Activated CD4-positive, alpha-beta T cell treated with anti-CD3 and anti-CD28 coated beads for 36 hours (primary cell): ENCODE data around the gene PLEKHG4B. TPM values are rescaled to one million over a fixed set of nuclear protein-coding genes. Genes with fewer than 3 reads are reported as not detected.

Experiments
- ATAC-seq: fragments of 200-7000 bp; cut with Tn5 transposase; one replicate; pipeline ENCODE4 v1.10.0; 2021; ENCODE audit warnings: mild to moderate bottlenecking, moderate library complexity
- CTCF ChIA-PET: fragments of 350-600 bp; sonication (Branson Sonifier 250); formaldehyde crosslinking; loops from one replicate; lab custom pipeline; 2021; ENCODE audit warnings: antibody characterized with exemption; lab: Charles Lee
- POLR2A ChIA-PET: fragments of 350-600 bp; sonication (Branson Sonifier 250); formaldehyde crosslinking; loops from one replicate; lab custom pipeline; 2021; ENCODE audit warnings: antibody characterized with exemption, inconsistent platforms; lab: Charles Lee
- DNase-seq: peaks from one replicate; pipeline ENCODE4 v3.0.0-alpha.2; 2020
- H3K27ac Mint-ChIP-seq: one replicate; pipeline ENCODE4 v1.8.0; 2021; ENCODE audit warnings: mixed read lengths
- H3K27me3 Mint-ChIP-seq: one replicate; pipeline ENCODE4 v1.8.0; 2021; ENCODE audit warnings: mixed read lengths
- H3K36me3 Mint-ChIP-seq: one replicate; pipeline ENCODE4 v1.8.0; 2021; ENCODE audit warnings: low read depth, mixed read lengths
- H3K4me1 Mint-ChIP-seq: one replicate; pipeline ENCODE4 v1.8.0; 2021; ENCODE audit warnings: mixed read lengths
- H3K4me3 Mint-ChIP-seq: one replicate; pipeline ENCODE4 v1.8.0; 2021; ENCODE audit warnings: mild to moderate bottlenecking, moderate library complexity, mixed read lengths
- H3K9me3 Mint-ChIP-seq: one replicate; pipeline ENCODE4 v1.8.0; 2021; ENCODE audit warnings: low read depth, mixed read lengths
- intact Hi-C, 2 experiments: fragments of 100-400 bp; cut with DNase I in 1 of 2; cut with micrococcal nuclease in 1 of 2; formaldehyde crosslinking; loops; one replicate each; pipeline versions ENCODE4 v1.14.2 to v1.15.1; 2022 to 2024; cut with DNase I, micrococcal nuclease
- total RNA-seq, 2 experiments: library from RNA; stranded (reverse); gene quantifications; one replicate each; pipeline ENCODE4 v1.2.3, GENCODE V29; 2021

PLEKHG4B gene
- total RNA-seq, 2 experiments from 2014 or later = 0.23 to 0.25 TPM

DNA sequence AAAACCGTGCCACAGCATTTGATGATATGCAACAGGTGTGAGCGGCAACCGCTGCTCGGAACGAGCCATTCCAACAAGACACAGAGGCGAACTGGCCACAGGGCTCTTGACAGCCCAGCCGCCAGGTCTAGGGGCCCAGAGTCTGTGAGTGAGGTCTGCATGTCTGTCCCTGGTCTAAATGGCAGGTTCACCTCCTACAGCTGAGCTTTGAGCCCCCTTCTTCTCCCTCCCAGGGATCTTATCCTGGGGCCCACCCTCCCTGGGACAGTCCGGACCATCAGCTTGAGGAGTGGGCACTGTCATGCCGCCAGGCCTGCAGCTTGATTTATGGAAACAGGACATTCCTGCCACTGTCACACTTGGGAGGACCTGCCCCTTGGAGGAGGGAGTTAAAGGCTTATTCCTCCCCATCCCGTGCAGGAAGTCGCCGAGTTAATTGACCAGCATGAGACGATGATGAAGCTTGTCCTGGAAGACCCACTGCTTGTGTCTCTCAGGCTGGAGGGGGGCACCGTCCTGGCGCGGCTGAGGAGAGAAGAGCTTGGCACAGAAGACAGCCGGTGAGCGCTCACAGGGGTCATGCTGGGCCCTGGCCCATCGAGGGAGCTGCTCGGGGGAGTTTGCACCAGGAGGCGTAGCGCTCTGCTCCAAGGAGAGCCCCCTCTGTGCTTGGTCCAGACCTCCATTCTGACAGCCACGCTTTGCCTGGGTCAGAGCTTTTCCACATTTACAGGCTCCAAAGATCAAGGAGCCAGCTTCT is 63.9 kb downstream of the PLEKHG4B start:
- no peak overlapping the region for H3K4me3 Mint-ChIP-seq
- DNase-seq (no peak), ATAC-seq (no peak)
- intact Hi-C loops = no loop called here
- peaks cover 3% of the 10 kb centered on the region for H3K27me3 Mint-ChIP-seq
- no peak overlapping the region for H3K27ac Mint-ChIP-seq
- no peaks in the 10 kb centered on the region for H3K9me3 Mint-ChIP-seq
- CTCF ChIA-PET = no interaction called here
- POLR2A ChIA-PET = no interaction called here
- H3K36me3 Mint-ChIP-seq = no peaks in the 10 kb centered on the region
- H3K4me1 Mint-ChIP-seq = no peaks in the 10 kb centered on the region

DNA sequence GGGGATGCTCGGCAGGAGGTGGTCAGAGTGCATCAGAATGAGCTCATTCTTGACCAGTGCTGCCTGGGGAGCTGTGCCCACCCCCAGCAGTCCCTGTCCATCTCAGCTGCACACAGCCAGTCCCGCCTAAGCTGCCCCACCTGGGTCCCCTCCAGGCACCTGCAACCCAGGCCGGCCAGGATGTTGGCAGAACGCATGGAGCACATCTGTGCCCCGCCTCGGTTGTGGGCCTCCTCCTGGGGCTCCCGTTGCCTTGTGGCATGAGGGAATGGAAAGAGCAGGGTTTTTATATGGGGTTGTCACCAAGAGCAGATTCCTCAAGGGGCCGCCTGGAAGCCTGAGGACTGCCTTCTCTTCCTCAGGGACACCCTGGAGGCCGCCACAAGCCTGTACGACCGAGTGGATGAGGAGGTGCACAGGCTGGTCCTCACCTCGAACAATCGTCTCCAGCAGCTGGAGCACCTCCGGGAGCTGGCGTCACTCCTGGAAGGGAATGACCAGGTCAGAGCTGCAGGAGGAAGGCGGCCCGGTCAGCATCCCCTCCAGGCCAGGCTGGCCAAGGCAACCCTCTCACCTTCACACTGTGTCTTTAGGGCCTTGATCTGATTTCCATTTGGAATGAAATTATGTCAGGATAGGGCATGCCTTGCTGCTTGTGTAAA is 64.6 kb downstream of the PLEKHG4B start:
- ChIA-PET POLR2A (no interaction called here), CTCF (no interaction called here)
- intact Hi-C loops = no loop called here
- no peak overlapping the region for H3K27ac Mint-ChIP-seq
- peaks cover 4% of the 10 kb centered on the region for H3K27me3 Mint-ChIP-seq
- DNase-seq = no peak
- no peak overlapping the region for H3K4me3 Mint-ChIP-seq
- no peaks in the 10 kb centered on the region for H3K9me3 Mint-ChIP-seq
- no peaks in the 10 kb centered on the region for H3K4me1 Mint-ChIP-seq
- ATAC-seq = no peak
- H3K36me3 Mint-ChIP-seq = no peaks in the 10 kb centered on the region

DNA sequence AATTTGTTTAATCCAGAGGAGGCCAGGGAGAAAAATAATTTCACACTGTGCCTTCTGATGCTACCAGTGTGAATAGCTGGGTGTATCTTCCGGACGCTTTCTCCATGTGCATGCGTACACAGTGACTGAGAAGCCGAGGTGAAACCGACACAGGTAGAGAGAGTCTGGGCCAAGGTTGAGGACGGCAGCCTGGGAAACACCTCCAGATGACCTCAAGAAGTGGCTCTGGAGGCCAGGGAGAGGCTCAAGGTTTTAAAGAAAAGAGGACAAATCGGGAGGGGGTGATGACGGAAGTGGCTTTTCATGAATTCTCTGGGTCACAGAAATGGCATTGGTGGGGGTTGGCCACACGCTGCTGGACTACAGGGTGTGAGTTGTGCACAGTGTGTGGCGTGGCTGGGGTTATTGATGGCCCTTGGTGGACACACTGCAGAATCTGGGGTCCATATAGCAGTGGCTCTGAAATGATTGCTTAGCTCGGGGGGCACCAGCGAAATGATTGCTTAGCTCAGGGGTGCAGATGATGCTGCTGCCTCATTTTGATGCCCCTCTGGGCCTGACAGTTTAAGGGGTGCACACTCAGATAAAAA is 65.3 kb downstream of the PLEKHG4B start:
- Mint-ChIP-seq H3K4me1 (no peaks in the 10 kb centered on the region), H3K9me3 (no peaks in the 10 kb centered on the region), H3K27ac (no peak overlapping the region), H3K36me3 (no peaks in the 10 kb centered on the region), H3K4me3 (no peak overlapping the region), H3K27me3 (peaks cover 4% of the 10 kb centered on the region)
- no peak for DNase-seq
- no peak for ATAC-seq
- ChIA-PET POLR2A (no interaction called here), CTCF (no interaction called here)
- intact Hi-C loops = no loop called here

DNA sequence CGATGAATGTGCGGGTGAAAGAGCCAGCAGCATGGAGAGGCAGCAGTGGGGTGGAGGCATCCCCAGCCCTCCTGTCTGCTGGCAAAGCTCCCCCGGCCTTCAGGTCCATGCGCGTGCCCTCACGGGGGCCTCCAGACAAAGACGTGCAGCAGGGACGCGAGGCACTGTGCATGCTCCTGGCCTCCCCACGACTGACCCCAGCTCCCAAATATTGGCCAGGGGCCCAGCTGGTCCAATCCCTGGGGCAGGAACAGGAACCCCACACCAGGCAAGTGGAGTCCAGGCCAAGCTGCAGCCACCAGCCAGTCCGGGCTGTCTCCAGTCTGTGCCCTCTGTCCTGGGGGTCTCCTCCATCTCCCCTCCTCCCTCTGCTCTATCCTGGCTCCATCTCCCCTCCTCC is 65.8 kb downstream of the PLEKHG4B start:
- DNase-seq = no peak
- ChIA-PET POLR2A (no interaction called here), CTCF (no interaction called here)
- H3K27ac Mint-ChIP-seq = no peak overlapping the region
- peaks cover 4% of the 10 kb centered on the region for H3K27me3 Mint-ChIP-seq
- no peak overlapping the region for H3K4me3 Mint-ChIP-seq
- intact Hi-C loops = no loop called here
- no peak for ATAC-seq
- no peaks in the 10 kb centered on the region for H3K9me3 Mint-ChIP-seq
- no peaks in the 10 kb centered on the region for H3K36me3 Mint-ChIP-seq
- no peaks in the 10 kb centered on the region for H3K4me1 Mint-ChIP-seq

DNA sequence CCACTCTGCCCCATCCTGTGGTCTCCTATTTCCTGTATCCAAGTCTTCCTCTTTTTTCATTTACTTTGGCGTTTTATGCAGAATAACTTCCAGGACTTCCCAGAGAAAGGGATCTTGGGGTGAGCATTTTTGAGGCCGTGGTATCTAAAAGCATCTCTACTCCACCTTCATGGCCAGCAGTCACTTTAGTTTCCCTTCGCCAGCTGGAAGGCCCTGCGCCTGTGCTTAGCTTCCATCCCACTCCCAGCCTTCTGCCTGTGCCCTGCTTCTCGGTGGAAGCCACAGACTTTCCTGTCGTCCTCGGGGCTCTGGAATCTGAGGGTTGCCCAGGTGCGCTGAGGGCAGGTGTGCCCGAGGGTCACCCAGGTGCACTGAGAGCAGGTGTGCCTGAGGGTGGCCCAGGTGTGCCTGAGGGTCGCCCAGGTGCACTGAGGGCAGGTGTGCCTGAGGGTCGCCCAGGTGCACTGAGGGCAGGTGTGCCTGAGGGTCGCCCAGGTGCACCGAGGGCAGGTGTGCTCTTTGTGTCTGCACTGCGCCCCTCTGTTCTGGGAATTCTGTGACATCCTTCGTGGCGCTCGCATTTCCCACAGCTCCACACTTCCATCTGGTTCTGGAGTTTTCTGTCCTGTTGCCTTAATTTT is 67.0 kb downstream of the PLEKHG4B start:
- H3K27me3 Mint-ChIP-seq = peaks cover 4% of the 10 kb centered on the region
- no peaks in the 10 kb centered on the region for H3K9me3 Mint-ChIP-seq
- intact Hi-C loops = no loop called here
- H3K27ac Mint-ChIP-seq = no peak overlapping the region
- no peak overlapping the region for H3K4me3 Mint-ChIP-seq
- H3K4me1 Mint-ChIP-seq = no peaks in the 10 kb centered on the region
- POLR2A ChIA-PET = no interaction called here
- no peak for ATAC-seq
- H3K36me3 Mint-ChIP-seq = no peaks in the 10 kb centered on the region
- DNase-seq = no peak
- CTCF ChIA-PET = no interaction called here

DNA sequence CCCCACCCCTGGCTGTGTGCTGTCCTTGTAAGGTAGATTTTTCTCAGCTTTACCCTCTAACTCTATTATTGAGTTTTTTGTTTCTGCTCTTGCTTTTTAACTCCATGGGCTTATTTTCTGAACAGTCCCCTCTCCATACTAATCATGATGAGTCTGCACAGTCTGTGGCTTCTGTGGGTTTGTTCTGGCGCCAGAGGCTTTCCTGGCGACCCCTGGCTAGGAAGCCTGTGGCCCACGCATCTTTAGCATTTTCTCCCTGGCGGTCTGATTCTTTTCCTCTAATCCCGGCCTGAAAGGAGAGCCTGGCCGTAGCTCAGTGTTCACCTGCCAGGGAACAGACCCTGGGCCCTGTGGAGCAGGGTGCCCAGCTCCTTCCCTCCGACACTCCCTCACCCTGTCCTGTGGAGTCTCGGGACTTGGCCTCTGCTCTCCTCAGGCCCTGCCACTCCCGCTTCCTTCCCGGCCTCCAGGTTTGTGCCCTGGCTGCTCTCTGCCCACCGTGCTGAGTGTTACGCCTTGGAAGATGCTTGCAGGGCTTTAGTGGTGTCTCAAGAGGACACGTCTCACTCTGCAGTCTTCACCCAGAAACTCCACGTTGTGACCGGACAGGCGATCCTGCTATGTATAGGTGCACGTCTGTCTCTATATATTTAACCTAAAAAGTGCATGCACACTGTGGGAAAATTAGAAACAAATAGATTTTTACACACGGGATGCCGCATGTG is 67.6 kb downstream of the PLEKHG4B start:
- Mint-ChIP-seq H3K36me3 (no peaks in the 10 kb centered on the region), H3K27ac (no peak overlapping the region), H3K4me3 (no peak overlapping the region), H3K9me3 (no peaks in the 10 kb centered on the region), H3K4me1 (no peaks in the 10 kb centered on the region), H3K27me3 (peaks cover 4% of the 10 kb centered on the region)
- ChIA-PET CTCF (no interaction called here), POLR2A (no interaction called here)
- DNase-seq (no peak), ATAC-seq (no peak)
- intact Hi-C loops = no loop called here

DNA sequence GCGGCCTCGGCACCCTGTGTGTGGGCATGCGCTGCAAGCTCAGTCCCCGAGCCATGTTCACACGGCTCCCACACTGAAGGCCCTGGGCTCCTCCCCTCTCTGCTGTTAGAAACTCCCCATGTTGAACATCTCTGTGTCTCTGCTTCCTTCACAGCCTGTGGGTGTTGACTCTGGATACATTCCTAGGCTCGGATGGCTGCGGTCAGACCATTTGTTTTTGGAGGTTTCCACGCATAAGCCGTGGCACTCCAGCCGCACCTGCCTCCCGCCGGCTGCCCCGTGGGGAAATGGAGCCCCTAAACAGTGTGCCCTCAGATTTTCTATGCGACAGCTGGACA is 68.2 kb downstream of the PLEKHG4B start:
- no peaks in the 10 kb centered on the region for H3K9me3 Mint-ChIP-seq
- ChIA-PET CTCF (no interaction called here), POLR2A (no interaction called here)
- no peak overlapping the region for H3K27ac Mint-ChIP-seq
- no peaks in the 10 kb centered on the region for H3K4me1 Mint-ChIP-seq
- H3K4me3 Mint-ChIP-seq = no peak overlapping the region
- intact Hi-C loops = no loop called here
- no peak for DNase-seq
- no peak for ATAC-seq
- H3K36me3 Mint-ChIP-seq = no peaks in the 10 kb centered on the region
- peaks cover 4% of the 10 kb centered on the region for H3K27me3 Mint-ChIP-seq

DNA sequence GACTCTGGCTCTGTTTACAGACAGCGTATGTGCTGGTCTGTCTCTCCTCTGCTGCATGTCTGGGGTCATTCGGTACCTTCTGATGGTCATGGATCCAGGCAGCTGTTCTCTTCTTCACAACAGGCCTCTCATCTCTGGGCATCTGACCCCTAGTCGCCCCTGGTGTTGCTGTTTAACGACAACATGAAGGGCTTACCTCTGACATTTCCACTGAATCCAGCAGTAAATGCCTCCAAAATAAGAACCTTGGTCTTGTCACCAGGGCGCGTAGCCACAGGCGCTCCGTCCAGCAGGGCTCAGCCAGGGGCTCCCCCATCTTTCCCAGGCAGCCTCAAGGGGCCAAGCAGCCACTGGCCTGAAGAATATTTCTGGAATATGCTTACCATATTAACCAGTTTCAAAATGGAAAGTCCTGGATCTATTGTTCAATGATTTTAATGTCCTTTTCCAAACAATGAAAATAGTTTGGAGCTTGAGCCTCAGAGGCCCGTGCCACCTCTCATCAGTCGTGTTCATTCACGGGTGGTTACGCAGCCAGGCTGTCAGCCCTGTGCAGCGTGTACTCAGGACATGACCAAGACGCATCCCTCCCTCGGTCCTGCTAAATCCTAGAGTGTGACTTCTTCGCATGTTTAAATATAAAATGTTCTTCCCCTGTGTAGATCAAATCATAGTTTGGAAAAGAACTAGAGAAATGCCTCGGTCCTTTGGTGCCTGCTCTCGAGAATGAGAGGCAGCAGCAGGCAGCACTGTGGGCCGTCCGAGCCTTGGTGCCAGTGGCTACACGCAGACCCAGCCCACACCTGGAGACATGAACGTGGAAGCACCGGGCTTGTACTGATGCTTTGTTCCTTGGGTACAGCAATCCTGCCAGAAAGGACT is 69.2 kb downstream of the PLEKHG4B start:
- CTCF ChIA-PET = no interaction called here

DNA sequence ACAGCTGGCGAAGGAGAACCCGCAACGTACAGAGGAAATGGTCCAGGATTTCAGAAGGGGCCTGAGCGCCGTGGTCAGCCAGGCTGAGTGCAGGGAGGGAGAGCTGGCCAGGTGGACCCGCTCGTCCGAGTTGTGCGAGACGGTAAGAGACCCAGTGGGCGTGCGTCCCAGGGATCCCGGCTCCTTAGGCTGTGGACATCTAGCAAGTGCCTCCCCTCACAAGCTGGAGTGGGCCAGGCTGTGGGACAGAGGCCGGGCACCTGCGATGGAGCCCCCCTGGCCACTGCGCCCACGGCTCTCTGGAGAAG is 69.8 kb downstream of the PLEKHG4B start:
- CTCF ChIA-PET = no interaction called here
- ATAC-seq = no peak

More for the DNA sequence above, 69.2 kb downstream of the PLEKHG4B start:
- no peak overlapping the region for H3K27ac Mint-ChIP-seq
- ATAC-seq = no peak
- no peaks in the 10 kb centered on the region for H3K36me3 Mint-ChIP-seq
- H3K27me3 Mint-ChIP-seq = peaks cover 4% of the 10 kb centered on the region
- no peak for DNase-seq
- H3K9me3 Mint-ChIP-seq = no peaks in the 10 kb centered on the region
- no peak overlapping the region for H3K4me3 Mint-ChIP-seq
- intact Hi-C loops = no loop called here
- POLR2A ChIA-PET = no interaction called here
- H3K4me1 Mint-ChIP-seq = no peaks in the 10 kb centered on the region

DNA sequence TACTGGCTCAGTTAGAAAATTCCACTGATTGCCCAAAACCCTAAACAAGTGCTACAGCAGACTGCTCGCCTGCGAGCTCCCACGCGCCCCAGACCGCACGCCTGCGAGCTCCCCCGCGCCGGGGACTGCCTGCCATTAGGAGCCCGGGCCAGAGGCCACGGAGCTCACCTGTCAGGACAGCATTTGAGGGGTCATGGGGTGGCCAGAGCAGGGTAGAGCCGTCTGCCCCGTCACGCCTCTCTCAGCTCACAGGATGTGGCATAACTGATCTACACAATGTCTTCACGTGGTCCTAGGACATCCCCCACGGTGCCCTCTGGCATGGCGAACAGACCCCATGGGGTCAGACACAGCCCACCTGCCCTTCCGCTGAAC is 70.2 kb downstream of the PLEKHG4B start:
- Mint-ChIP-seq H3K27me3 (peaks cover 4% of the 10 kb centered on the region), H3K27ac (no peak overlapping the region), H3K9me3 (no peaks in the 10 kb centered on the region), H3K4me1 (no peaks in the 10 kb centered on the region), H3K36me3 (no peaks in the 10 kb centered on the region), H3K4me3 (no peak overlapping the region)
- intact Hi-C loops = no loop called here
- ATAC-seq (no peak), DNase-seq (no peak)
- ChIA-PET CTCF (no interaction called here), POLR2A (no interaction called here)

More for the DNA sequence above, 69.8 kb downstream of the PLEKHG4B start:
- Mint-ChIP-seq H3K36me3 (no peaks in the 10 kb centered on the region), H3K27me3 (peaks cover 4% of the 10 kb centered on the region), H3K27ac (no peak overlapping the region), H3K4me1 (no peaks in the 10 kb centered on the region), H3K4me3 (no peak overlapping the region), H3K9me3 (no peaks in the 10 kb centered on the region)
- POLR2A ChIA-PET = no interaction called here
- intact Hi-C loops = no loop called here
- no peak for DNase-seq
